Vagina (tissue), 2 donors: ENCODE data around the gene UST.

Experiments
- POLR2A ChIP-seq, 2 donors: fragments of 450-650 bp; IDR thresholded peaks; one replicate each; pipeline ENCODE4 v1.6.1; 2017; ENCODE audit warnings: antibody characterized with exemption in 2 of 2, mild to moderate bottlenecking in 2 of 2, moderate library complexity in 2 of 2
- POLR2AphosphoS5 ChIP-seq, 2 donors: sonication (generic); formaldehyde crosslinking; IDR thresholded peaks; one replicate each; pipeline ENCODE4 v1.9.0; 2017; ENCODE audit warnings: antibody characterized with exemption in 2 of 2, mild to moderate bottlenecking in 2 of 2, low read depth in 1 of 2; ENCODE audit not compliant: insufficient read depth in 1 of 2

DNA sequence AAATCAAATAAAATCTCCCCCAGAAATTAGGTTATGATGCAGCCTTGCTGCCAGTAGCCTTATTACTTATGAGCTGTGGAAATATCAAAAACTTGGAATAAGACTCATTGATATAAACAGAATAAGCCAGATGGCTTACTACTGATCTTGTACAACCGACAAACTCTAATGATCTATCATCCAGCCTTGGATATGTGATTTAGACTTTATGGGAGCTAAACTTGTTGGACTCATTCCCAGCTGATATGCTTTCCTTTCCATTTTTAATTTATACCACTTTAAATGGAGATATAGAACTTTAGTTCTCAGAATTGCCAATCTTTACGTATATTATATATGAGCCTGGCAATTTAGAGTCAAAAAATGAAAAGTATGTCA lies 5.0 kb downstream of the UST start:
- TF ChIP-seq POLR2AphosphoS5 (IDR thresholded peaks at IDR 0.05; ENCODE audit: insufficient read depth in 1 of 2, low read depth in 1 of 2) (no peak), POLR2A (IDR thresholded peaks at IDR 0.05) (no peak)
